Measurements from ENCODE around the gene ACSM5.
"Not testable (repeated sequence)": the region's sequence is repeated elsewhere in the genome, so short reads cannot be mapped to it uniquely, and the experiment has no call there.

ACSM5 gene

DNA sequence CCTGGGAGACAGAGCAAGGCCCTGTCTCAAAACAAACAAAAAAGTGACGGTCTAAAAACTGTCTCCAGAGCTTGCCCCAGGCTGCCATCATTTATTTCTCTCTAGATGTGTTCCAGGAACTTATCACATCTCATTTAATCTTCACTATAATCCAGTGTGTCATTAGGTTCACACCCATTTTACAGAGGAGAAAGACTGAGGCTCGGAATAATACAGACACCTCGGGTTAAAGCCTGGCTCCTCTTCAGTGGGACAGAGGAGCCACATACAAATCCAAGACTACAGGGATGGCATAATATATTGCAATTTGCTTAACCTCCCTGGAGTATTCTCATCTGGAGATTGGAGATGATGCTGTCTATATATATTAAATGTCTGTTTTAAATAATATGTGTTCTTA lies 10.7 kb upstream of the ACSM5 start:
- no peak for DNase-seq (ENCODE audit: low spot score)

DNA sequence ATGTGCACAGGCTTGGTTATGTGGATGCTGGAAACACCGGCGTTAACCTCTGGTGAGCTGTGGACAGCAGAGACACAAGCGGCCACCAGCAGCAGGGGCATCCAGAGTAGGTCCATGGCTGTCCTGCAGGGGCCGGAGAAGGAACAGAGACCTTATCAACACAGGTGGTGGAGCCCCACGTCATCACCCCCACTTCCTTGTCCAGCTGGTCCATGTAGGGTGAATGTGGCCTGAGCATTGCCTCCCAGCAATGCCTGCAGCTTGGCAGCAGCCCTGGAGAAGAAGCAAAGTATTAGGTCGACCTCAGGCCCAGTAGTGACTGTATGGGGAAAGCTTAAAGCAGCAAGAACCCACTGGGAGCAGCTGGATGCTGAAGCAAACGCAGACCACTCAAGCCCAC lies 10.1 kb upstream of the ACSM5 start:
- DNase-seq (ENCODE audit: low spot score): no peak

GRCh38 chr16:20401066-20401465 lies 8.3 kb upstream of the ACSM5 start:
- no peak for DNase-seq (ENCODE audit: low spot score)

DNA sequence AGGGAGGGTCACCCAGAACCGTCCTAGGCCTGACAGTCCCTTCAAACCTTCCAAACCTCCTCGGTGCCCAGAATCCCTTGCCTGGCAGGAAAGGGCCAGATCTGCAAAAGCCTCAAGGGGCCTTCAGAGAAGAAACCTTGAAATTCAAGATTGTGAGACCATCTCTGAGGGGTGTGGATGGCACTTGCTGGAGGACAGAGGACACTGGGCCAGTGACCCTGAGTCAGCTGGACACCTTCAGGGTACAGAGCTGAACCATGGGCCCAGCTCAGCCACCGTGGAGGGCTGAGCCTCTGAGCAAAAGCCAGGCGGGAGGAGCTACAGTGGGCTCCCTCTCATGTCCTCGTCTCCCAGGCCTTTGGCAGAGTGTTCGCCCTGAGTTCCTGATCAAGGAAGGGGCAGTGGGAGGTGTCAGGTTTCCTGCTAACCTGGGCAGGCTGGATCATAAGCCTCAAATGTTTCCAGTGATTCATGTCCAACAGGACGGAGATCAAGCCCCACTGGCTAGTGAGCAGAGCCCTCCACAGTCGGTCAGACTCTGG lies 7.8 kb upstream of the ACSM5 start:
- no peak for DNase-seq (ENCODE audit: low spot score)

GRCh38 chr16:20402651-20403050 lies 6.7 kb upstream of the ACSM5 start:
- no peak for DNase-seq (ENCODE audit: low spot score)

DNA sequence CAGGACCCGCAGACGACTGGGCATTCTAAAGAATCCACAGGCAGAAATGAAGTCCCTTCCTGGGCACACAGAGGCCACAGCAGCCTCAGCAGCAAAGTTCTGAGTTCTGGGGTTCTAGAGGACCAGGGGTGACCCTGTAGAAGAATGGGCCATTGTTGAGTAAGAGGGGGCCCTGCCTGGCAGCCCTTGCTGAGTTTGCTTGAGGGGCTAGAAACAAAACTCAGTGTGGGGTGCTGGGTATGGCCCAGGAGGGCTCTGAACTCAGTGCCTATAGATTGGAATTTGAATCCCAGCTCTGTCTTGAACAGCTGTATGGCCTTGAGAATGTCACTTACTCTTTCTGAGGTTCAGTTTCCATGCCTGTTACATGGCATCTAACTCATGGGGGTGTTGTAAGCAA lies 4.7 kb upstream of the ACSM5 start, which contains the start of gene PDILT:
Gene PDILT, minus strand, starts transcription at position 101 of the 400 bp plus-strand sequence. CDS start 5,437 bp downstream, outside the sequence.
- no peak for DNase-seq (ENCODE audit: low spot score)

GRCh38 chr16:20410121-20410723 lies 888 bp downstream of the ACSM5 start:
- DNase-seq (ENCODE audit: low spot score): no peak

DNA sequence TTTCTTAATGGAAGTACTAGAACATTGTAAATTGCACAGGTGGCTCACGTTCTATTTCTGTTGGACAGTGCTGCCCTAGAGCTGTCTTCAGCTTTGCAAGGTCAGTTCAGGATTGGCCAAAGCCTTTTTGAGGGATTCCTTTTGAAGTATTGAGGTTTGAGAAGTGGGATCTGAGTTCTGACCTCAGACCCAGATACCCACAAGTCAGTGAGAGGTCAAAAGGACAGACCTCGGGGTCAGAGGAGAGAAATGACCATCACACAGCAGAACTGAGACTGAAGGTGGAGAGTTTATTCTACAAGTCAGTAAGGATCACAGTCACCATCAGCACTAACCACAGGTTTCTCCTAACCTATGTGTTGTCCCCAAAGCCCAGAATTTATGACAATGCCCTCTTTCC lies 1.7 kb downstream of the ACSM5 start:
- DNase-seq (ENCODE audit: low spot score): no peak

DNA sequence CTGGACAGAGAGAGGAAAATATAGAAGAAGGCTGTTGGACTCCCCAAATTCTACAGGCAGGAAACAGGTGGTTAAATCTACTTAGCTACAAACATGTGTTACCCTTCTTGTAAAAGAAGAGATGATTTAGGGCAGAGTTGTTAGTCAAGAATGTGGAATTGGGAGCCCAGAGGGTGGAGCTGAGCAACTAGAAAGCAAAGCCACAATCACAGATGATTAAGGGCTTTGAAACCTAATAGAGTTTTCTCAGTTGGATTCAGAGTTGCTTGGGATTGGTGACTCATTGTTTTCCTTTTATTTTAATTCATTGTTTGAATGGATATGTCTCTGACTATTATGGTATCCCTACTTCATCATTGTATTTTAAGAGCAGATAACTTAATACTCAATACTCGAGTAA lies 6.2 kb downstream of the ACSM5 start:
- no peak for DNase-seq (ENCODE audit: low spot score)

DNA sequence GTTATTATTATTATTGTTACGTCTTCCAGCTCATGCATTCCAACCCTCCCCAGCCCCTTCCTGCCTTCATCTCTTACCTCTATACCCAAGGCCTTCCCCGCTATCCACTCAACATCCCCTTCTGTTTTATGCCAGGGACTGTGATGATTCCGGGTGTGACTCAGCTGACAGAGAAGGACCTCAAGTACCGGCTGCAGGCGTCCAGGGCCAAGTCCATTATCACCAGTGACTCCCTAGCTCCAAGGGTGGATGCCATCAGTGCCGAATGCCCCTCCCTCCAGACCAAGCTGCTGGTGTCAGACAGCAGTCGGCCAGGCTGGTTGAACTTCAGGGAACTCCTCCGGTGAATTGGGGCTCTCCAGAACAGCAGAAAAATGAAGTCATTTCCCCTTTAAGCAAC lies 9.8 kb downstream of the ACSM5 start:
- not testable (repeated sequence) for DNase-seq (ENCODE audit: low spot score)

DNA sequence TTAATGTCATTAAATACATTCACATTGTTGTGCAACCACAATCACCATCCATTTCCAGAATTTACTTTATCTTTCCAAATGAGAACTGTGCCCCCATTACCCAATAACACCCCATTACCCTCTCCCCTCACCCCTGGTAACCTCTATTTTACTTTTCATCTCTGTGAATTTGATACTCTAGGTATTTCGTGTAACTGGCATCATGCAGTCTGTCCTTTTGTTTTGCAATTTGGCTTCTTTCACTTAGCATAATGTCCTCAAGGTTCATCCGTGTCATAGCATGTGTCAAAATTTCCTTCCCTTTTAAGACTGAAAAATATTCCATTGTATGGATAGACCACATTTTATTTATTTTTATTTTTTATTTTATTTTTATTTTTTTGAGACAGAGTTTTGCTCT lies 12.4 kb downstream of the ACSM5 start:
- DNase-seq (ENCODE audit: low spot score): not testable (repeated sequence)

DNA sequence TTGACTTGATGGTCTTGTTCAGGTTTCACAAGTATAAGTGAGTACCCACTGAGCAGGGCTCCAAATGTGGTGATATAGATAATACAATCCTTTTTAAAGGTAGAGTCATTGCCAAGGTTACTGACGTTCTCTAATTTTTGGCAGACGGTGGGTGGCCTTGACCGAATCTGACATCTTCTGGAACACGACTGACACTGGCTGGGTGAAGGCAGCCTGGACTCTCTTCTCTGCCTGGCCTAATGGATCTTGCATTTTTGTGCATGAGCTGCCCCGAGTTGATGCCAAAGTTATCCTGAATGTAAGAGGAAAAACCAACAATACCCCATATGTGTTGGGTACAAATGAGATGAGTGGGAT lies 14.4 kb downstream of the ACSM5 start:
- not testable (repeated sequence) for DNase-seq (ENCODE audit: low spot score)

DNA sequence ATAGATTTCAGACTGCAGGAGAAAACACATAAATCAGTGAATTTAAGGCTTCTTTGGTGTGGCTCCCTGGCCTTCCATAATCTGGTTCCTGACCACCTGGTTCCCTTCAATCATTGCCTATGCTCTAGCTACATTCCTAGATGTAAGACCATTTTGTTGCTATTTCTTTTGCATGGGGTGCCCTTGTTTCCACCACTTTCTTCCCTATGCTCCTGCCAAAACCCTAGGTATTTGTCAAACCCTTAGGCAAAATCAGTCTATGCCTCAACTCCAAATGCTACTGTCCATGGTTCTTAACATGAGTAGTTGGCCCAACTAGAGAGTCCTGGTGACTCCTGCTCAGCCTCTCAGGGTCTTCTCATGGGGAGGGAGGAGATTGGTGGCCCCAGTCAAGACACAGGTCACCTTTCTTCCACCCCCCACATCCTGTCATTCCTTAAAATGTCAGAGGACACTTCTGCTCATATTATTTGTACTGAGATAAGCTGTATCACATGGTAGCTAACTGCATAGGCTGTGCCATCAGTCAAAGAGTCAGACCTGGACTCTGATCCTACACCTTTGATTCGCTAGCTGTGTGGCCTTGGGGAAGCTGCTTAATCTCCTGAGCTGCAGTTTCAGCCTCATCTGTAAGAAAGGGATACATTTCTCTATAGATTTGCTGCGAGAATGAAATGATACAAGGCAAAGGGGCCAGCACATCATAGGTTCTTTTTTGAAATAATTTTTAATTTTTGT lies 15.0 kb downstream of the ACSM5 start:
- DNase-seq (ENCODE audit: low spot score): no peak

GRCh38 chr16:20427401-20427797 lies 18.1 kb downstream of the ACSM5 start:
- not testable (repeated sequence) for DNase-seq (ENCODE audit: low spot score)

DNA sequence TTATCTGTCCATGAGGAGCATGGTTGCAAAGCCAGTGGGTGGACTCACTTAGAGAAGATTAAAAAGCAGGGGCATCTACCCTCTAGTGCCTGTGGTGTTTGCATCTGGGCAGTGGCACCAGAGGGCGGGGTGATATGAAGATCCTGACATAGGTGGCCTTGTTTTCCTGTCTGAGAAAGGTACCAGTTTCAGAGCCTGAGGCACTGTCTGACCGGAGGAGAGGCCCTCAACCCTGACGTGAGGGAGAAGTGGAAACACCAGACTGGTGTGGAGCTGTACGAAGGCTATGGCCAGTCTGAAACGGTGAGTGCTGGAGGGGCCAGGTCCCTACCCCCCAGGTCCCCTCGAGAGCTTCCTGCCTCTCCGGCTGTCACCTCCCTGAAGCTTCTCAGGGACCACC lies 20.2 kb downstream of the ACSM5 start:
- DNase-seq (ENCODE audit: low spot score): not testable (repeated sequence)

- not testable (repeated sequence) for DNase-seq (ENCODE audit: low spot score)
Measured at GRCh38 chr16:20430480-20430879, 21.1 kb downstream of the ACSM5 start.

- DNase-seq (ENCODE audit: low spot score): no peak
Measured at GRCh38 chr16:20430948-20431347, 21.6 kb downstream of the ACSM5 start.

DNA sequence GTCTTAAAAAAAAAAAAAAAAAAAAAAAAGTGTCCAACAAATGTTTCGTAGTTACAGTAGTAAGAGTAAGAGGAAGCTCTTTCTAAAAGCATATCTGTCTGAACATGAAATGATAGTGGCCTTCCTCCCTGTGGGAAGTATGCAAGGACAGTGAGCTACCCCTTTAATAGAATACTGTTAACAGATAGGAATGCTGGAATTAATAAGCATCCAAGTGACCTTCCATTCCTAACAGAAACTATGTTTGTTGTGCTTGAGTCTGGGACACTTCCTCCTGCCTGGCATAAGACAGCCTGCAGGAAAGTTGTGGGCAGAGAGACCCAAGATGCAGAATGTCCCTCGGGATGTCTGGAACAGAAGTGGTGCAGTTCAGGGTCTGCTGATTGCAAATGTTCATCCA lies 29.6 kb downstream of the ACSM5 start:
- DNase-seq (ENCODE audit: low spot score): not testable (repeated sequence)

GRCh38 chr16:20439820-20440231 lies 30.5 kb downstream of the ACSM5 start:
- not testable (repeated sequence) for DNase-seq (ENCODE audit: low spot score)

- not testable (repeated sequence) for DNase-seq (ENCODE audit: low spot score)
Measured at GRCh38 chr16:20440731-20441130, 31.4 kb downstream of the ACSM5 start.

DNA sequence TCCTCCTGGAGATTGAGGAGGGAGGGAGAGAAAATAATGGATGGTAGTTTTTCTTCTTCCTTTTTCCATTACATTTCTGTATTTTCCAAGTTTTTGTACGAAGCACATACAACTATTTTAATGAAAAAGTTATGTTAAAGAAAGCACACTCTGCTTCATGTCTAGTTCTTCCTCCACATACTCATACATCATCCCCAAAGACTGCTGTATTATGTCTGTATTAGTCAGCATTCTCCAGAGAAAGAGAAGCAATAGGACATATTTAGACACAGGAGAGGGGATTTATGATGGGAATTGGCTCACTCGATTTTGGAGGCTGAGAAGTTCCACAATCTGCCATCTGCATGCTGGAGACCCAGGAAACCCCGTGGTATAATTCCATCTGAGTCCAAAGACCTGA lies 31.9 kb downstream of the ACSM5 start:
- no peak for DNase-seq (ENCODE audit: low spot score)

DNA sequence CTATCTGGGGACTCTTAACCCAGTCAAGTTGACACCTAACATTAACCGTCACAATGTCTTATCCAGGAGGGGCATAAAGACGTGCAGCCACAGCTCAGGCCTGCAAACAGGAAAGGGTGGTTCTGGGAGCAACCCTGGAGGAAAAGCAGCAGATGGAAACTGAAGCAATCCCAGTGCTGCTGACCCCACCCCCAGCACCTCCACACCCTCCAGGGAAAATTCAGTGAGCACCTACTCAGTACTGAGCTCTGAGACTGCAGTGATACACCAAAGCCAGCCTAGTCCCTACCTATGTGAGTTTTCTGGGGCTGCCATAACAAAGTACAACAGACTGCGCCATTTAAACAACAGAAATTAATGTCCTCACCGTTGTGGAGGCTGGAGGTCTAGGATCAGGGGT lies 32.5 kb downstream of the ACSM5 start:
- not testable (repeated sequence) for DNase-seq (ENCODE audit: low spot score)

- DNase-seq (ENCODE audit: low spot score): not testable (repeated sequence)
Measured at GRCh38 chr16:20446652-20447393, 37.5 kb downstream of the ACSM5 start.
